Measurements from ENCODE around the gene TGFBR3L. TPM values are rescaled to one million over a fixed set of nuclear protein-coding genes. Genes with fewer than 3 reads are reported as not detected.

The TGFBR3L gene
- total and polyA plus RNA-seq, 9 donors = 0.18 to 6.9 (median 1.0) TPM; not detected in 6

- H3K27me3 ChIP-seq = no peaks in the 10 kb centered on the region
- no peak overlapping the region for H3K27ac ChIP-seq
- peak overlapping the region; percentile 41 for H3K4me3 ChIP-seq
- H3K4me1 ChIP-seq (ENCODE audit: insufficient read depth) = peaks cover 44% of the 10 kb centered on the region
- 27 to 53% (median 38%) methylated on average over 33 to 34 of the region's 34 CpGs for WGBS, 3 donors
- intact Hi-C loops (cut with DNase I) = no loop called here
- TF ChIP-seq POLR2A (IDR thresholded peaks at IDR 0.05) (no peak), EP300 (IDR thresholded peaks at IDR 0.05) (no peak)
- TF ChIP-seq, protein P1, sequence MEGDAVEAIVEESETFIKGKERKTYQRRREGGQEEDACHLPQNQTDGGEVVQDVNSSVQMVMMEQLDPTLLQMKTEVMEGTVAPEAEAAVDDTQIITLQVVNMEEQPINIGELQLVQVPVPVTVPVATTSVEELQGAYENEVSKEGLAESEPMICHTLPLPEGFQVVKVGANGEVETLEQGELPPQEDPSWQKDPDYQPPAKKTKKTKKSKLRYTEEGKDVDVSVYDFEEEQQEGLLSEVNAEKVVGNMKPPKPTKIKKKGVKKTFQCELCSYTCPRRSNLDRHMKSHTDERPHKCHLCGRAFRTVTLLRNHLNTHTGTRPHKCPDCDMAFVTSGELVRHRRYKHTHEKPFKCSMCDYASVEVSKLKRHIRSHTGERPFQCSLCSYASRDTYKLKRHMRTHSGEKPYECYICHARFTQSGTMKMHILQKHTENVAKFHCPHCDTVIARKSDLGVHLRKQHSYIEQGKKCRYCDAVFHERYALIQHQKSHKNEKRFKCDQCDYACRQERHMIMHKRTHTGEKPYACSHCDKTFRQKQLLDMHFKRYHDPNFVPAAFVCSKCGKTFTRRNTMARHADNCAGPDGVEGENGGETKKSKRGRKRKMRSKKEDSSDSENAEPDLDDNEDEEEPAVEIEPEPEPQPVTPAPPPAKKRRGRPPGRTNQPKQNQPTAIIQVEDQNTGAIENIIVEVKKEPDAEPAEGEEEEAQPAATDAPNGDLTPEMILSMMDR (IDR thresholded peaks at IDR 0.05) = no peak
- no peaks in the 10 kb centered on the region for H3K9me3 ChIP-seq
- no peaks in the 10 kb centered on the region for H3K36me3 ChIP-seq
- DNase-seq = peak in 3 of 5 donors; percentile 36 to 56 (median 54)
Observed at GRCh38 chr19:7924651-7925170, 10.1 kb downstream of the TGFBR3L start.

DNA sequence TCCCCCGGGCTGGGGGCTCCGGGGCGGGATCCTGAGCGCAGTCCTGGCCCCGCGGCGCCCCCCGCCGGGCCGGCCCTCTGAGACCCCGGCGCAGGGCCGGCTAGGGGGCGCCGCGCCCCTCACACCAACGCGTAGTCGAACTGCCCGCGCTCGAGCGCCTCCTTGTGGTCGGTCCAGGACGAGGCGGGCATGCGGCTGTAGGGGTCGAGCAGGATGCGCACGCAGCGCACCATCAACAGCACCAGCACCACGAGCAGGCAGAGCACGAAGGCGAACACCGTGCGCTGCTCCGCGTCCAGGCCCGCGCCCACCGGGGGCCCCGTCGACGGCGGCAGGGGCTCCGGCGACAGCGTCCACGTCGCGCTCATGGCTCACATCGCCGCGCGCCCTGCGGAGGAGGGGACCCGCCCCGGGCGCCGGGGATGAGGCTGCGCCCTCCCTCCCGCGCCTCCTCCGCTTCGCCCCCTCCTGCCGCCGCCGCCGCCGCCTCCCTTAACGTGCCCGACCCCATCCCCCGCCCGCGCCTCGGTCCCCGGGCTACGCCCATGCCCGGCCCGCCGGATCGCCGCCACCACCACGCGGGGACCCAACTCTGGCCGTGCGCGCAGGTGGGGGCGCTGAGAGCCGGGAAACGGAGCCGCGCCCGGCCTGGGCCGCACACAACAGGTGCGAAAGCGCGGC, 10.7 kb downstream of the TGFBR3L start:
- no peak overlapping the region for H3K27ac ChIP-seq
- H3K4me1 ChIP-seq (ENCODE audit: insufficient read depth) = peaks cover 45% of the 10 kb centered on the region
- peak overlapping the region; percentile 41 for H3K4me3 ChIP-seq
- TF ChIP-seq POLR2A (IDR thresholded peaks at IDR 0.05) = no peak
- TF ChIP-seq, protein P1 (IDR thresholded peaks at IDR 0.05) = peak; percentile 55 to 78 (median 66)
- TF ChIP-seq EP300 (IDR thresholded peaks at IDR 0.05) = no peak
- 0 to 1% (median 1%) methylated on average over 65 to 98 of the region's 98 CpGs for WGBS, 3 donors
- intact Hi-C loops (cut with DNase I) = no loop called here
- no peaks in the 10 kb centered on the region for H3K9me3 ChIP-seq
- H3K27me3 ChIP-seq = no peaks in the 10 kb centered on the region
- no peaks in the 10 kb centered on the region for H3K36me3 ChIP-seq
- DNase-seq = peak; percentile 64 to 87 (median 79)

- WGBS, 3 donors = 1 to 7% (median 4%) methylated on average over 15 to 65 of the region's 65 CpGs
Observed at GRCh38 chr19:7926021-7926726, 11.5 kb downstream of the TGFBR3L start, which contains the start of gene CTXN1. Gene CTXN1, minus strand, starts transcription at chr19:7926135. Its CDS starts 597 bp downstream, at chr19:7925538.

More at GRCh38 chr19:7926021-7926726, 11.5 kb downstream of the TGFBR3L start, which contains the start of gene CTXN1:
- no peaks in the 10 kb centered on the region for H3K27me3 ChIP-seq
- peak; percentile 78 to 91 (median 87) for DNase-seq
- peaks cover 42% of the 10 kb centered on the region for H3K4me1 ChIP-seq (ENCODE audit: insufficient read depth)
- no peaks in the 10 kb centered on the region for H3K36me3 ChIP-seq
- intact Hi-C loops (cut with DNase I) = no loop called here
- H3K9me3 ChIP-seq = no peaks in the 10 kb centered on the region
- TF ChIP-seq POLR2A (IDR thresholded peaks at IDR 0.05) = no peak
- TF ChIP-seq, protein P1 (IDR thresholded peaks at IDR 0.05) = peak in 2 of 3 donors; percentile 38 to 42
- no peak for TF ChIP-seq EP300 (IDR thresholded peaks at IDR 0.05)
- peak within 1 kb of the TSS; percentile 25 to 88 for H3K27ac ChIP-seq
- H3K4me3 ChIP-seq = peak within 1 kb of the TSS; percentile 41

Data from ovary (tissue), 9 donors.